HEK293 (cell line): ENCODE results near the gene TMPRSS7.

ENCODE experiments used
- EGR2 ChIP-seq: fragments of 450-650 bp; formaldehyde crosslinking; IDR thresholded peaks from 2 replicates; pipeline ENCODE4 v1.5.1; 2016; ENCODE audit warnings: low read depth, missing biosample characterization, missing genetic modification characterization
- IKZF3 ChIP-seq: fragments of 450-650 bp; IDR thresholded peaks from 2 replicates; pipeline ENCODE4 v1.5.0; 2018; ENCODE audit warnings: missing biosample characterization, mild to moderate bottlenecking, missing genetic modification characterization, moderate library complexity
- KLF8 ChIP-seq: fragments of 450-650 bp; formaldehyde crosslinking; IDR thresholded peaks from 2 replicates; pipeline ENCODE4 v1.5.1; 2016; ENCODE audit warnings: missing biosample characterization, missing genetic modification characterization
- SCRT2 ChIP-seq: fragments of 450-650 bp; formaldehyde crosslinking; IDR thresholded peaks from 2 replicates; pipeline ENCODE4 v1.5.1; 2016; ENCODE audit warnings: missing biosample characterization, missing genetic modification characterization
- ZBTB20 ChIP-seq: fragments of 450-650 bp; formaldehyde crosslinking; IDR thresholded peaks from 2 replicates; pipeline ENCODE4 v1.5.1; 2016; ENCODE audit warnings: missing biosample characterization, missing genetic modification characterization
- ZEB2 ChIP-seq: fragments of 450-650 bp; formaldehyde crosslinking; IDR thresholded peaks from 2 replicates; pipeline ENCODE4 v1.5.1; 2016; ENCODE audit warnings: missing biosample characterization, missing genetic modification characterization
- ZFP69B ChIP-seq: fragments of 450-650 bp; formaldehyde crosslinking; IDR thresholded peaks from 2 replicates; pipeline ENCODE4 v1.5.1; 2016; ENCODE audit warnings: missing biosample characterization, missing genetic modification characterization
- ZNF146 ChIP-seq: fragments of 450-650 bp; formaldehyde crosslinking; IDR thresholded peaks from 2 replicates; pipeline ENCODE4 v1.5.1; 2016; ENCODE audit warnings: missing biosample characterization, missing genetic modification characterization
- ZNF157 ChIP-seq: fragments of 450-650 bp; formaldehyde crosslinking; IDR thresholded peaks from 2 replicates; pipeline ENCODE4 v1.5.1; 2016; ENCODE audit warnings: missing biosample characterization, missing genetic modification characterization
- ZNF16 ChIP-seq: fragments of 450-650 bp; formaldehyde crosslinking; IDR thresholded peaks from 2 replicates; pipeline ENCODE4 v1.5.1; 2016; ENCODE audit warnings: low read depth, missing biosample characterization, missing genetic modification characterization
- ZNF211 ChIP-seq: fragments of 450-650 bp; formaldehyde crosslinking; IDR thresholded peaks from 2 replicates; pipeline ENCODE4 v1.5.1; 2016; ENCODE audit warnings: low read depth, missing biosample characterization, missing genetic modification characterization
- ZNF302 ChIP-seq: fragments of 450-650 bp; formaldehyde crosslinking; IDR thresholded peaks from 2 replicates; pipeline ENCODE4 v1.5.1; 2016; ENCODE audit warnings: missing biosample characterization, missing genetic modification characterization, low read depth
- ZNF311 ChIP-seq: fragments of 450-650 bp; formaldehyde crosslinking; IDR thresholded peaks from 2 replicates; pipeline ENCODE4 v1.5.1; 2017; ENCODE audit warnings: missing biosample characterization, missing genetic modification characterization, borderline replicate concordance
- ZNF324 ChIP-seq: fragments of 450-650 bp; formaldehyde crosslinking; IDR thresholded peaks from 2 replicates; pipeline ENCODE4 v1.5.1; 2016; ENCODE audit warnings: missing biosample characterization, missing genetic modification characterization
- ZNF335 ChIP-seq: fragments of 450-650 bp; formaldehyde crosslinking; conservative IDR thresholded peaks from 2 replicates; pipeline ENCODE4 v1.5.1; 2016; ENCODE audit warnings: missing biosample characterization, missing genetic modification characterization
- ZNF473 ChIP-seq: fragments of 450-650 bp; formaldehyde crosslinking; IDR thresholded peaks from 2 replicates; pipeline ENCODE4 v1.5.1; 2017; ENCODE audit warnings: missing biosample characterization, missing genetic modification characterization
- ZNF513 ChIP-seq: fragments of 450-650 bp; IDR thresholded peaks from 2 replicates; pipeline ENCODE4 v1.5.1; 2018; ENCODE audit warnings: missing biosample characterization, missing genetic modification characterization
- ZNF530 ChIP-seq: fragments of 450-650 bp; formaldehyde crosslinking; IDR thresholded peaks from 2 replicates; pipeline ENCODE4 v1.5.1; 2016; ENCODE audit warnings: low read depth, missing biosample characterization, missing genetic modification characterization
- ZNF558 ChIP-seq: fragments of 450-650 bp; formaldehyde crosslinking; IDR thresholded peaks from 2 replicates; pipeline ENCODE4 v1.5.1; 2016; ENCODE audit warnings: missing biosample characterization, missing genetic modification characterization
- ZNF571 ChIP-seq: fragments of 450-650 bp; formaldehyde crosslinking; IDR thresholded peaks from 2 replicates; pipeline ENCODE4 v1.5.0; 2017; ENCODE audit warnings: missing biosample characterization, missing genetic modification characterization
- ZNF596 ChIP-seq: fragments of 450-650 bp; IDR thresholded peaks from 2 replicates; pipeline ENCODE4 v1.5.0; 2018; ENCODE audit warnings: missing biosample characterization, mild to moderate bottlenecking, missing genetic modification characterization, moderate library complexity
- ZNF629 ChIP-seq: fragments of 450-650 bp; formaldehyde crosslinking; IDR thresholded peaks from 2 replicates; pipeline ENCODE4 v1.5.1; 2017; ENCODE audit warnings: missing biosample characterization, missing genetic modification characterization
- ZNF639 ChIP-seq: fragments of 450-650 bp; formaldehyde crosslinking; IDR thresholded peaks from 2 replicates; pipeline ENCODE4 v1.5.1; 2016; ENCODE audit warnings: missing biosample characterization, missing genetic modification characterization
- ZNF658 ChIP-seq: fragments of 450-650 bp; formaldehyde crosslinking; IDR thresholded peaks from 2 replicates; pipeline ENCODE4; 2016; ENCODE audit warnings: missing biosample characterization, missing genetic modification characterization
- ZNF677 ChIP-seq: fragments of 450-650 bp; IDR thresholded peaks from 2 replicates; pipeline ENCODE4 v1.5.0; 2018; ENCODE audit warnings: missing biosample characterization, mild to moderate bottlenecking, missing genetic modification characterization, moderate library complexity
- ZNF692 ChIP-seq: fragments of 450-650 bp; formaldehyde crosslinking; IDR thresholded peaks from 2 replicates; pipeline ENCODE4 v1.5.1; 2016; ENCODE audit warnings: missing biosample characterization, missing genetic modification characterization
- ZNF701 ChIP-seq: fragments of 450-650 bp; formaldehyde crosslinking; IDR thresholded peaks from 2 replicates; pipeline ENCODE4 v1.5.1; 2016; ENCODE audit warnings: missing biosample characterization, missing genetic modification characterization
- ZNF791 ChIP-seq: fragments of 450-650 bp; formaldehyde crosslinking; IDR thresholded peaks from 2 replicates; pipeline ENCODE4 v1.5.1; 2016; ENCODE audit warnings: missing biosample characterization, missing genetic modification characterization
- ZNF792 ChIP-seq: fragments of 450-650 bp; formaldehyde crosslinking; IDR thresholded peaks from 2 replicates; pipeline ENCODE4 v1.5.1; 2016; ENCODE audit warnings: missing biosample characterization, missing genetic modification characterization
- TF ChIP-seq, protein P1 (sequence below): fragments of 450-650 bp; formaldehyde crosslinking; IDR thresholded peaks from 2 replicates; pipeline ENCODE4 v1.5.1; 2016; ENCODE audit warnings: missing biosample characterization, missing genetic modification characterization
- TF ChIP-seq, protein P2 (sequence below): fragments of 450-650 bp; formaldehyde crosslinking; IDR thresholded peaks from 2 replicates; pipeline ENCODE4 v1.5.1; 2016; ENCODE audit warnings: missing biosample characterization, missing genetic modification characterization, low read depth

TMPRSS7 gene

GRCh38 chr3:112089956-112090886 is 55.7 kb downstream of the TMPRSS7 start (continued):
- TF ChIP-seq ZNF16 (tag by site-specific recombination): no peak
- TF ChIP-seq SCRT2: no peak
- no peak for TF ChIP-seq ZNF677 (tag by site-specific recombination)
- peak; percentile 82; the same call in 1 of the 2 replicates for TF ChIP-seq IKZF3 (tag by site-specific recombination)
- no peak for TF ChIP-seq ZNF513
- TF ChIP-seq, protein P1, sequence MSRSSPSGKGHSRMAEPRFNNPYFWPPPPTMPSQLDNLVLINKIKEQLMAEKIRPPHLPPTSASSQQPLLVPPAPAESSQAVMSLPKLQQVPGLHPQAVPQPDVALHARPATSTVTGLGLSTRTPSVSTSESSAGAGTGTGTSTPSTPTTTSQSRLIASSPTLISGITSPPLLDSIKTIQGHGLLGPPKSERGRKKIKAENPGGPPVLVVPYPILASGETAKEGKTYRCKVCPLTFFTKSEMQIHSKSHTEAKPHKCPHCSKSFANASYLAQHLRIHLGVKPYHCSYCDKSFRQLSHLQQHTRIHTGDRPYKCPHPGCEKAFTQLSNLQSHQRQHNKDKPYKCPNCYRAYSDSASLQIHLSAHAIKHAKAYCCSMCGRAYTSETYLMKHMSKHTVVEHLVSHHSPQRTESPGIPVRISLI (tag by site-specific recombination): peak; percentile 73; the same call in 1 of the 2 replicates
- TF ChIP-seq ZNF211 (tag by site-specific recombination): no peak
- TF ChIP-seq ZNF792 (tag by site-specific recombination): no peak
- no peak for TF ChIP-seq ZNF324 (tag by site-specific recombination)
- no peak for TF ChIP-seq ZNF335 (tag by site-specific recombination)
- TF ChIP-seq ZNF658: no peak
- TF ChIP-seq ZNF311 (tag by site-specific recombination): no peak
- no peak for TF ChIP-seq ZNF791
- peak; percentile 59; the same call in 1 of the 2 replicates for TF ChIP-seq ZFP69B (tag by site-specific recombination)
- TF ChIP-seq ZNF629 (tag by site-specific recombination): peak; percentile 86
- no peak for TF ChIP-seq ZNF473 (tag by site-specific recombination)
- peak; percentile 82 for TF ChIP-seq ZNF639 (tag by site-specific recombination)
- no peak for TF ChIP-seq EGR2 (tag by site-specific recombination)
- TF ChIP-seq ZEB2 (tag by site-specific recombination): peak; percentile 69; the same call in 1 of the 2 replicates
- no peak for TF ChIP-seq ZNF558
- TF ChIP-seq ZNF571 (tag by site-specific recombination): no peak
- TF ChIP-seq KLF8 (tag by site-specific recombination): peak; percentile 64; the same call in 1 of the 2 replicates
- TF ChIP-seq, protein P2, sequence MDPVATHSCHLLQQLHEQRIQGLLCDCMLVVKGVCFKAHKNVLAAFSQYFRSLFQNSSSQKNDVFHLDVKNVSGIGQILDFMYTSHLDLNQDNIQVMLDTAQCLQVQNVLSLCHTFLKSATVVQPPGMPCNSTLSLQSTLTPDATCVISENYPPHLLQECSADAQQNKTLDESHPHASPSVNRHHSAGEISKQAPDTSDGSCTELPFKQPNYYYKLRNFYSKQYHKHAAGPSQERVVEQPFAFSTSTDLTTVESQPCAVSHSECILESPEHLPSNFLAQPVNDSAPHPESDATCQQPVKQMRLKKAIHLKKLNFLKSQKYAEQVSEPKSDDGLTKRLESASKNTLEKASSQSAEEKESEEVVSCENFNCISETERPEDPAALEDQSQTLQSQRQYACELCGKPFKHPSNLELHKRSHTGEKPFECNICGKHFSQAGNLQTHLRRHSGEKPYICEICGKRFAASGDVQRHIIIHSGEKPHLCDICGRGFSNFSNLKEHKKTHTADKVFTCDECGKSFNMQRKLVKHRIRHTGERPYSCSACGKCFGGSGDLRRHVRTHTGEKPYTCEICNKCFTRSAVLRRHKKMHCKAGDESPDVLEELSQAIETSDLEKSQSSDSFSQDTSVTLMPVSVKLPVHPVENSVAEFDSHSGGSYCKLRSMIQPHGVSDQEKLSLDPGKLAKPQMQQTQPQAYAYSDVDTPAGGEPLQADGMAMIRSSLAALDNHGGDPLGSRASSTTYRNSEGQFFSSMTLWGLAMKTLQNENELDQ (tag by site-specific recombination): no peak
- no peak for TF ChIP-seq ZBTB20 (tag by site-specific recombination)
- TF ChIP-seq ZNF146: no peak
- no peak for TF ChIP-seq ZNF302 (tag by site-specific recombination)
- TF ChIP-seq ZNF692 (tag by site-specific recombination): peak; percentile 63
- TF ChIP-seq ZNF596: no peak
- no peak for TF ChIP-seq ZNF157 (tag by site-specific recombination)
- TF ChIP-seq ZNF701 (tag by site-specific recombination): no peak
- no peak for TF ChIP-seq ZNF530
